GM12872 (cell line): ENCODE measurements around the gene INO80D.

Experiments
- CTCF ChIP-seq: IDR thresholded peaks from 3 replicates; pipeline ENCODE4 v1.5.1; 2011; ENCODE audit warnings: low read depth, mild to moderate bottlenecking, low read length, moderate library complexity; ENCODE audit not compliant: insufficient read depth

INO80D gene

GRCh38 chr2:206031950-206032567 is 53.9 kb downstream of the INO80D start:
- TF ChIP-seq CTCF, result no peak

GRCh38 chr2:206031162-206031784 is 54.7 kb downstream of the INO80D start:
- no peak for TF ChIP-seq CTCF

- no peak for TF ChIP-seq CTCF
Measured at GRCh38 chr2:206028101-206028500, 57.9 kb downstream of the INO80D start.

GRCh38 chr2:206023183-206023582 is 62.8 kb downstream of the INO80D start:
- no peak for TF ChIP-seq CTCF

- TF ChIP-seq CTCF, result no peak
Measured at GRCh38 chr2:206020171-206020570, 65.8 kb downstream of the INO80D start.

GRCh38 chr2:206011795-206012194 is 74.2 kb downstream of the INO80D start:
- TF ChIP-seq CTCF, result no peak

- TF ChIP-seq CTCF, result no peak
Measured at GRCh38 chr2:206011018-206011614, 74.9 kb downstream of the INO80D start.
